Spleen (tissue), 11 donors: ENCODE data around the gene COL2A1. TPM values are rescaled to one million over a fixed set of nuclear protein-coding genes. Genes with fewer than 3 reads are reported as not detected.

Experiments used
- DNase-seq: peaks from one replicate; pipeline ENCODE4 v3.0.0-alpha.2; 2020
- H3K27ac ChIP-seq, 8 donors: fragments of 200-600 bp; sonication (generic) in 7 of 8; 1 replicate in 4 of 8; 2 replicates in 4 of 8; pipeline versions ENCODE4 v1.5.0 to v1.8.0; 2016 to 2021; ENCODE audit warnings: inconsistent platforms in 4 of 8, mild to moderate bottlenecking in 4 of 8, moderate library complexity in 1 of 8
- H3K27me3 ChIP-seq, 7 donors: fragments of 200-600 bp; sonication (generic) in 6 of 7; replicated peaks in 1 of 7; 1 replicate in 4 of 7; 2 replicates in 3 of 7; pipeline versions ENCODE4 v1.5.0 to v1.8.0; 2016 to 2021; ENCODE audit warnings: inconsistent platforms in 3 of 7, mild to moderate bottlenecking in 1 of 7
- H3K36me3 ChIP-seq, 6 donors: fragments of 200-600 bp; sonication (generic) in 5 of 6; 1 replicate in 4 of 6; 2 replicates in 2 of 6; pipeline versions ENCODE4 v1.5.0 to v1.8.0; 2016 to 2021; ENCODE audit warnings: inconsistent platforms in 2 of 6
- H3K4me1 ChIP-seq, 6 donors: fragments of 200-600 bp; sonication (generic) in 5 of 6; 1 replicate in 3 of 6; 2 replicates in 3 of 6; pipeline versions ENCODE4 v1.5.0 to v1.8.0; 2016 to 2021; ENCODE audit warnings: inconsistent platforms in 3 of 6
- H3K4me3 ChIP-seq, 8 donors: fragments of 200-600 bp; sonication (generic) in 7 of 8; 1 replicate in 4 of 8; 2 replicates in 4 of 8; pipeline versions ENCODE4 v1.5.0 to v1.8.0; 2016 to 2021; ENCODE audit warnings: inconsistent platforms in 4 of 8, mild to moderate bottlenecking in 4 of 8, moderate library complexity in 2 of 8
- H3K9me3 ChIP-seq, 8 donors: fragments of 200-600 bp; sonication (generic) in 7 of 8; 1 replicate in 4 of 8; 2 replicates in 4 of 8; pipeline versions ENCODE4 v1.5.0 to v1.8.0; 2016 to 2021; ENCODE audit warnings: inconsistent platforms in 4 of 8
- POLR2A ChIP-seq, 3 donors: fragments of 450-650 bp; IDR thresholded peaks; one replicate each; pipeline ENCODE4 v1.5.1; 2017; ENCODE audit warnings: antibody characterized with exemption in 3 of 3, mild to moderate bottlenecking in 1 of 3
- POLR2AphosphoS5 ChIP-seq, 3 donors: sonication (generic); formaldehyde crosslinking; IDR thresholded peaks; one replicate each; pipeline ENCODE4 v1.5.1; 2017; ENCODE audit warnings: antibody characterized with exemption in 3 of 3
- WGBS, 5 donors: extraction: QIAGEN DNeasy Blood & Tissue Kit in 3 of 5; methylation state at CpG; one replicate each; pipeline versions ENCODE4 v1.1.5 to v1.1.7; 2013 to 2018; 5-methylcytosine and 5-hydroxymethylcytosine counted together
- intact Hi-C: fragments of 100-400 bp; cut with DNase I; formaldehyde crosslinking; loops from one replicate; pipeline ENCODE4 v1.15.0; 2023; ENCODE audit warnings: low total_unique reads
- polyA plus RNA-seq, 3 donors: library from polyadenylated mRNA; stranded (reverse); fragments of 200-250 nt; gene quantifications; one replicate each; pipeline ENCODE4 v1.2.1, GENCODE V29; 2013
- total RNA-seq, 7 donors: library from RNA; depleted of rRNA in 3 of 7; stranded (reverse); fragments of >200 nt in 3 of 7; fragmentation: NEBNext Ultra II Directional in 4 of 7; extraction: Animal tissue kit (Norgen Biotek cat#: 25700) in 4 of 7; gene quantifications; one replicate each; pipeline versions ENCODE4 v1.1.0 to v1.2.1, GENCODE V29; 2016 to 2021
- TF ChIP-seq, protein P1 (sequence below), 11 experiments: fragments of 200-600 bp in 7 of 11; fragments of 450-650 bp in 4 of 11; sonication (generic) in 4 of 11; IDR thresholded peaks in 8 of 11; conservative IDR thresholded peaks in 3 of 11; 1 replicate in 7 of 11; 2 replicates in 4 of 11; pipeline versions ENCODE4 v1.4.0 to v1.8.0; 2016 to 2021; ENCODE audit warnings: antibody characterized with exemption in 11 of 11, inconsistent platforms in 4 of 11, mild to moderate bottlenecking in 1 of 11
- donor health status: healthy with polysubstance abuse.
- donor health status: DM: no; HTN: no; CAD: no; lungs with moderate emphysema.
- donor health status: DM: no; HTN: no; CAD: no.
- donor health status: Bipolar disorder and iron deficiency.
- donor health status: healthy.
- donor health status: DM: no; HTN: no; CAD: no.
- donor health status: DM: yes; HTN: yes; CAD: no.

COL2A1 gene
- total and polyA plus RNA-seq, 10 donors, result 0.37 to 0.49 (median 0.47) TPM; not detected in 7

DNA sequence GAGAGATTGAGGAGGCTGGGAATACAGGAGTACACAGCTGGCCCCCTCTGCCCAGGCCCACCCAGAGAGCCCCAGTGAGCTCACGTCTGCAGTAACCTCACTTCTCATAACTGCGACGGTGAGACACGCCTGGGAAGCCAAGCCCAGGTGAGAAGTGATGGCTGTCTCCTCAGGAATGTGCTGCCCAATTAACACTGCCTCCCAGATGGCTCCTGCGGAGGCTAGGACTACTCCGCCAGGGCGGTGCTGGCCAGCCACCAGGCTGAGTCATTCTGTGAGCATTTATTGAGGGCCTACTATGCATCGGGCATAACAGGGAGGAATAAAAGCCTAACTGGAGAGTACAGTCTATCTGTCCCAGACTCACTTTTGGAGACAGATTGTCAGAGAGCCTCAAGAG, 50.2 kb downstream of the COL2A1 start:
- Histone ChIP-seq H3K9me3 (peaks cover 0 to 15% (median 10%) of the 10 kb centered on the region in 8 donors), H3K36me3 (no peaks in the 10 kb centered on the region), H3K4me1 (peaks cover 0 to 11% (median 6%) of the 10 kb centered on the region in 6 donors), H3K27ac (peak overlapping the region in 3 of 8 donors; percentile 36 to 66 (median 40)), H3K27me3 (peaks cover 0 to 6% (median 0%) of the 10 kb centered on the region in 7 donors), H3K4me3 (no peak overlapping the region)
- DNase-seq, result peak; percentile 62
- intact Hi-C loops, result no loop called here
- 93 to 96% (median 95%) methylated on average over 5 to 8 of the region's 8 CpGs; no CpG with 5 or more reads in 1 of the 5 donors for WGBS, 5 donors
- TF ChIP-seq, protein P1, sequence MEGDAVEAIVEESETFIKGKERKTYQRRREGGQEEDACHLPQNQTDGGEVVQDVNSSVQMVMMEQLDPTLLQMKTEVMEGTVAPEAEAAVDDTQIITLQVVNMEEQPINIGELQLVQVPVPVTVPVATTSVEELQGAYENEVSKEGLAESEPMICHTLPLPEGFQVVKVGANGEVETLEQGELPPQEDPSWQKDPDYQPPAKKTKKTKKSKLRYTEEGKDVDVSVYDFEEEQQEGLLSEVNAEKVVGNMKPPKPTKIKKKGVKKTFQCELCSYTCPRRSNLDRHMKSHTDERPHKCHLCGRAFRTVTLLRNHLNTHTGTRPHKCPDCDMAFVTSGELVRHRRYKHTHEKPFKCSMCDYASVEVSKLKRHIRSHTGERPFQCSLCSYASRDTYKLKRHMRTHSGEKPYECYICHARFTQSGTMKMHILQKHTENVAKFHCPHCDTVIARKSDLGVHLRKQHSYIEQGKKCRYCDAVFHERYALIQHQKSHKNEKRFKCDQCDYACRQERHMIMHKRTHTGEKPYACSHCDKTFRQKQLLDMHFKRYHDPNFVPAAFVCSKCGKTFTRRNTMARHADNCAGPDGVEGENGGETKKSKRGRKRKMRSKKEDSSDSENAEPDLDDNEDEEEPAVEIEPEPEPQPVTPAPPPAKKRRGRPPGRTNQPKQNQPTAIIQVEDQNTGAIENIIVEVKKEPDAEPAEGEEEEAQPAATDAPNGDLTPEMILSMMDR (IDR thresholded peaks at IDR 0.05 in 8 of 11, conservative IDR thresholded peaks at IDR 0.05 in 3 of 11), result no peak
- TF ChIP-seq POLR2A (IDR thresholded peaks at IDR 0.05), result no peak
- TF ChIP-seq POLR2AphosphoS5 (IDR thresholded peaks at IDR 0.05), result no peak

DNA sequence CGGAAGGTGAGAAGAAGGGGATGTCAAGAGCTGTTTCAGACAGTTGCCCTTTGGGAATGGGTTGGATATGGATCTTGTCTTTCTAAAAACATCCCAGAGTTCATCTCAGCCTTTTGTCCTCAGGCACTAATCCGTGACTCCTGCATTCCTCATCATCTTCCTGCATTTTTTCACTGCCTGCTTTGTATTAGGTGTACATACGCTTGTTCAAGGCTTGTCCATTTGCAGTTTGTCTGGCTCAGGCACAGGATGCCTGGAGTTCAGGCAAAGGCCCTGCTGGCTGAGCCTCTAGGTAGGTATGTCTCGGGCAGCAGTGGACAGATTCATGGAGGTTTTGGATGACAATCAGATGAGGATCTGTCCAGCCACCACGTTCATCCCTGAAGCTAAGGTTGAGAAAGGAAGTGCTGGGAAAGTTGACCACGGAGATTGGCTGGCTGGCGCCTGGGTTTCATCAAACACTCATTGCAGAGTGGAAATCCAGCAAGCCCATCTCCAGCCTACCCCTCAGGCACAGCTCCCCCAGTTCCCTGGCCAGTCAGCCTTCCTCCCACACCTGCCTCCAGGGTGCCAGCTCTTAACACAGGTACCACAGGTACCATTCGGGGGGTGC, 53.3 kb downstream of the COL2A1 start:
- no peaks in the 10 kb centered on the region for H3K9me3 ChIP-seq
- peaks cover 0 to 6% (median 0%) of the 10 kb centered on the region in 7 donors for H3K27me3 ChIP-seq
- no peaks in the 10 kb centered on the region for H3K36me3 ChIP-seq
- peaks cover 0 to 30% (median 16%) of the 10 kb centered on the region in 6 donors for H3K4me1 ChIP-seq
- no peak overlapping the region for H3K27ac ChIP-seq
- intact Hi-C loops, result no loop called here
- no peak for TF ChIP-seq POLR2A (IDR thresholded peaks at IDR 0.05)
- TF ChIP-seq, protein P1 (IDR thresholded peaks at IDR 0.05 in 8 of 11, conservative IDR thresholded peaks at IDR 0.05 in 3 of 11), result no peak
- H3K4me3 ChIP-seq, result no peak overlapping the region
- 78 to 87% (median 79%) methylated on average over 8 of the region's 8 CpGs for WGBS, 5 donors
- peak; percentile 29 for DNase-seq

DNA sequence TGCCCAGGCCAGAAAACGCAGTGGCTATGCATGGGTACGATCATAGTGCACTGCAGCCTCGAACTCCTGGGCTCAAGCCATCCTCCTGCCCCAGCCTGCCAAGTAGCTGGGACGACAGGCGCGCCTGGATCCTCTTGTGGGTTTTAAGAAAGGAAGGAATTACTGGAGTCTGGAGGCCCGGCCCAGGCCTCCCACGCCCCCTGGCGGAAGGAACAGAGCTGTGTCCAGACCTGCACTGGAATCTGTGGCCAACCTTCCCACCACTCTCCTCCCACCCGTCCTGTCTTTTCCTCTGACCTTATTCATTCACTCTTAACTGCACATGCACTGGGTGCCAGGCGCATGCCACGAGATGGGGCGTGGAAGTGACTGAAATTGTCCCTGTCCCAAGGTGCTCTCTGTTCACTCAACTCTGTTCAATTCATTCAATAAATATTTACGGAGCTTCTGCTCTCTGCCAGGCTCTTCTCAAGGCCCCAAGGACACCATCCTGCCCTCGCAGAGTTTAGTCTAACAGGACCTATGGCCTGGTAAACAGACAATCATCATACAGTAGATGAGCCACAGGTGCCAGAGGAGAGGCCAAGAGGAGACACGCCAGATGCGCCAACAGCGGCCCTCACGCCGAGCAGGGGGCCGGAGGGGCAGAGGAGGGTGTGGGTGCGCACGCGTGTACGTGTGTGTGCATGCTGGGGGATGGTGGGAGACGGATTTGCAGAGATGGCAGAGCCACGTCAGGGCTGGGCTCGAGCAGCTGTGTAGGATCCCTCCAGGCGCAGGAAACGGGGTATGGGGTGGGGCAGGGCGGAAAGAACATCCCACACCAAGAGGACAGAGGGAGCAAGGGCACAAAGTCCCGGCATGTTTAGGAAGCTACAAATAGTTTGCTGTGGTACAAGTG, 54.6 kb downstream of the COL2A1 start:
- TF ChIP-seq, protein P1 (IDR thresholded peaks at IDR 0.05 in 8 of 11, conservative IDR thresholded peaks at IDR 0.05 in 3 of 11), result peak; percentile 59 to 89 (median 81)
- TF ChIP-seq POLR2A (IDR thresholded peaks at IDR 0.05), result no peak
- 53 to 67% (median 57%) methylated on average over 32 of the region's 32 CpGs for WGBS, 5 donors
- Histone ChIP-seq H3K36me3 (no peaks in the 10 kb centered on the region), H3K4me3 (no peak overlapping the region), H3K27ac (no peak overlapping the region), H3K9me3 (no peaks in the 10 kb centered on the region), H3K27me3 (peaks cover 0 to 6% (median 0%) of the 10 kb centered on the region in 7 donors), H3K4me1 (peaks cover 0 to 30% (median 16%) of the 10 kb centered on the region in 6 donors)
- DNase-seq, result peak; percentile 88
- intact Hi-C loops, result no loop called here

DNA sequence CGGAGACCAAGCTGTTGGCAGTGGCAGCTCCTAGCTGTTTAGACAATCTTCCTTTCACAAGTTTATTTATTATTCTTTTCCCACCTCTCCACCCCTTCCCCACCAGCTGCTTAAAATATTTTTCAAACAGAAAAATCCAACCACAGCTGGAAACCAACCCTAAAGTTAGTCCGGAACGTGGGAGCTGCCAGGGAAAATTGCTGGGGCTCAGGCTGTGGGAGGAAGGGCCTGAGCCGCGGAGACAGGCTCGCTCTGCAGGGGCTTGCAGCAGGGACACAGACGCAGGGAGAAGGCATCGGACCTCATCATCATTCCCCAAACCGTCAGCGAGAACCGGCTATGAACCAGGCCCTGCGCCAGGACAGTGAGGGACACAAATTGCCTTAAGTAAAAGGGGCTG, 56.9 kb downstream of the COL2A1 start:
- intact Hi-C loops, result no loop called here
- DNase-seq, result no peak
- TF ChIP-seq, protein P1 (IDR thresholded peaks at IDR 0.05 in 8 of 11, conservative IDR thresholded peaks at IDR 0.05 in 3 of 11), result no peak
- TF ChIP-seq POLR2A (IDR thresholded peaks at IDR 0.05) (no peak), POLR2AphosphoS5 (IDR thresholded peaks at IDR 0.05) (peak in 2 of 3 donors; percentile 21 to 24)
- H3K4me3 ChIP-seq, result no peak overlapping the region
- peaks cover 2 to 40% (median 23%) of the 10 kb centered on the region in 6 donors for H3K4me1 ChIP-seq
- WGBS, 5 donors, result 82 to 91% (median 86%) methylated on average over 12 of the region's 12 CpGs
- peaks cover 0 to 15% (median 4%) of the 10 kb centered on the region in 7 donors for H3K27me3 ChIP-seq
- peak overlapping the region in 7 of 8 donors; percentile 3 to 52 (median 40) for H3K27ac ChIP-seq
- no peaks in the 10 kb centered on the region for H3K9me3 ChIP-seq
- H3K36me3 ChIP-seq, result no peaks in the 10 kb centered on the region
